Ishikawa (cell line): ENCODE results near the gene HNRNPU.

Experiments used
- CREB1 ChIP-seq: IDR thresholded peaks from 2 replicates; pipeline ENCODE4 v1.6.1; 2012; ENCODE audit warnings: low read depth
- EP300 ChIP-seq: IDR thresholded peaks from 2 replicates; pipeline ENCODE4 v1.6.1; 2012; ENCODE audit warnings: borderline replicate concordance
- MAX ChIP-seq: IDR thresholded peaks from 2 replicates; pipeline ENCODE4 v1.6.1; 2012
- NFIC ChIP-seq: IDR thresholded peaks from 2 replicates; pipeline ENCODE4 v1.6.1; 2012
- RAD21 ChIP-seq: IDR thresholded peaks from 2 replicates; pipeline ENCODE4 v1.6.1; 2012; ENCODE audit warnings: low read depth
- REST ChIP-seq: IDR thresholded peaks from 2 replicates; pipeline ENCODE4 v1.6.1; 2012; ENCODE audit warnings: low read depth, mild to moderate bottlenecking
- TEAD4 ChIP-seq: IDR thresholded peaks from 2 replicates; pipeline ENCODE4 v1.6.1; 2012
- USF1 ChIP-seq: IDR thresholded peaks from 2 replicates; pipeline ENCODE4 v1.6.1; 2012
- YY1 ChIP-seq: IDR thresholded peaks from 2 replicates; pipeline ENCODE4 v1.6.1; 2012; ENCODE audit warnings: low read depth

GRCh38 chr1:244864253-244865027 is at the start of gene HNRNPU:
- TF ChIP-seq NFIC (0 out of 2 replicates have a peak, but pooled peaks have one; percentile 5), USF1 (no peak), CREB1 (peak; percentile 54; the same call in 1 of the 2 replicates), TEAD4 (no peak), RAD21 (no peak), MAX (peak; percentile 77), EP300 (peak; percentile 43; the same call in 1 of the 2 replicates), YY1 (no peak), REST (0 out of 2 replicates have a peak, but pooled peaks have one; percentile 33)
